ENCODE results near the gene TIMM13.
A peak's percentile ranks its signal among the peaks of the same experiment; 100 is the strongest.

Gene TIMM13

GRCh38 chr19:2391118-2391725 lies 36.2 kb downstream of the TIMM13 start:
- peak; percentile 77 for DNase-seq (ENCODE audit: low read depth)
- TF ChIP-seq, protein P1, sequence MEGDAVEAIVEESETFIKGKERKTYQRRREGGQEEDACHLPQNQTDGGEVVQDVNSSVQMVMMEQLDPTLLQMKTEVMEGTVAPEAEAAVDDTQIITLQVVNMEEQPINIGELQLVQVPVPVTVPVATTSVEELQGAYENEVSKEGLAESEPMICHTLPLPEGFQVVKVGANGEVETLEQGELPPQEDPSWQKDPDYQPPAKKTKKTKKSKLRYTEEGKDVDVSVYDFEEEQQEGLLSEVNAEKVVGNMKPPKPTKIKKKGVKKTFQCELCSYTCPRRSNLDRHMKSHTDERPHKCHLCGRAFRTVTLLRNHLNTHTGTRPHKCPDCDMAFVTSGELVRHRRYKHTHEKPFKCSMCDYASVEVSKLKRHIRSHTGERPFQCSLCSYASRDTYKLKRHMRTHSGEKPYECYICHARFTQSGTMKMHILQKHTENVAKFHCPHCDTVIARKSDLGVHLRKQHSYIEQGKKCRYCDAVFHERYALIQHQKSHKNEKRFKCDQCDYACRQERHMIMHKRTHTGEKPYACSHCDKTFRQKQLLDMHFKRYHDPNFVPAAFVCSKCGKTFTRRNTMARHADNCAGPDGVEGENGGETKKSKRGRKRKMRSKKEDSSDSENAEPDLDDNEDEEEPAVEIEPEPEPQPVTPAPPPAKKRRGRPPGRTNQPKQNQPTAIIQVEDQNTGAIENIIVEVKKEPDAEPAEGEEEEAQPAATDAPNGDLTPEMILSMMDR (IDR thresholded peaks at IDR 0.05; ENCODE audit: insufficient read depth, low read depth, low read length, missing control alignments): peak; percentile 79
- no peak overlapping the region for H3K4me3 ChIP-seq (ENCODE audit: low read length)

DNA sequence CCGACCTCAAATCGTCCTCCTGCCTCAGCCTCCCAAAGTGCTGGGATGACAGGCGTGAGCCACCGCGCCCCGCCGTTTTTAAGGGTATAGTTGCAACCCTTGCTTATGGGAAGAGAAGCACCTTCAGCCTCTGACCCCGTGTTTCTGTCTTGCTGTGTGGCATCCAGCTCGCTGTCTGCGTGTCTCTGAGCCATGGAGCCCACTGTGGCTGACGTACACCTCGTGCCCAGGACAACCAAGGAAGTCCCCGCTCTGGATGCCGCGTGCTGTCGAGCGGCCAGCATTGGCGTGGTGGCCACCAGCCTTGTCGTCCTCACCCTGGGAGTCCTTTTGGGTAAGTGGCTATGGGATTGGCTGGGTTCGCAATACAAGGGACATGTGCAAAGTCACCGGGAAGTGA lies 37.8 kb downstream of the TIMM13 start:
- DNase-seq (ENCODE audit: low read depth): no peak
- TF ChIP-seq, protein P1 (IDR thresholded peaks at IDR 0.05; ENCODE audit: insufficient read depth, low read depth, low read length, missing control alignments): no peak

GRCh38 chr19:2387367-2388288 lies 39.8 kb downstream of the TIMM13 start:
- DNase-seq (ENCODE audit: low read depth): no peak
- TF ChIP-seq, protein P1 (IDR thresholded peaks at IDR 0.05; ENCODE audit: insufficient read depth, low read depth, low read length, missing control alignments): no peak

More for the DNA sequence above, 37.8 kb downstream of the TIMM13 start:
- no peak overlapping the region for H3K4me3 ChIP-seq (ENCODE audit: low read length)

GRCh38 chr19:2385053-2385721 lies 42.2 kb downstream of the TIMM13 start:
- TF ChIP-seq, protein P1 (IDR thresholded peaks at IDR 0.05; ENCODE audit: insufficient read depth, low read depth, low read length, missing control alignments): no peak
- H3K4me3 ChIP-seq (ENCODE audit: low read length): peak overlapping the region; percentile 27
- DNase-seq (ENCODE audit: low read depth): peak; percentile 87

More at GRCh38 chr19:2387367-2388288, 39.8 kb downstream of the TIMM13 start:
- no peak overlapping the region for H3K4me3 ChIP-seq (ENCODE audit: low read length)

- no peak for DNase-seq (ENCODE audit: low read depth)
- TF ChIP-seq, protein P1 (IDR thresholded peaks at IDR 0.05; ENCODE audit: insufficient read depth, low read depth, low read length, missing control alignments): no peak
- no peak overlapping the region for H3K4me3 ChIP-seq (ENCODE audit: low read length)
Observed at GRCh38 chr19:2382530-2383222, 44.7 kb downstream of the TIMM13 start.

DNA sequence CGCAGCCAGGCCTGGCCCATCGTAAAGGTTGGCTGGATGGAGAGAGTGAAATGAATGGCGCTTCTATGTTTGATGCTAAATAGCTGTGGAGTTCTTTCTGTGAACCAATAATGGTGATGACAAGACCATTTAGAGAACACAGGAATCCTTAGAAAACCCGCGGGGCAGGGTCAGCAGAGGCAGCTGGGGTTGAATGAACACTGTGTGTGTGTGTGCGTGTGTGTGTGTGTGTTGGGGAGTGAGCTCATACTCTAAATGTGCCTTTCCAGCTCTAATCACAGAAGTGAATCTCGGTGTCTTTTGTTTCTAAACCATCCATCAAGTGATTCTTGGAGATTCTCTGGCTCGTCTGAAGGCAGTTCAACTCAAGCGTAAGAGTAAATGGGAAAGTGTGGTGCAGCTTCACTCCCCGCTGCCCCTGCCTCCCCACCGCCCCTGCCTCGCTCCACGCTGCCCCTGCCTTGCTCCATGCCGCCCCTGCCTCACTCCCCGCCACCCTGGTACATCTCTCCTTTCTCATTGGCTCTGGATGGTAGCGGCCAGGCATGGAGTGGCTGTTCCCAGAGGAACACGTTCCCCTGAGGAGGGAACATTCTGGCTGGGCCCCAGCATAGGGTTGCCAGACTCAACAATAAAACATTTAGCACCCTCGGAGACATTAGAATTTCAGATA lies 46.1 kb downstream of the TIMM13 start:
- TF ChIP-seq, protein P1 (IDR thresholded peaks at IDR 0.05; ENCODE audit: insufficient read depth, low read depth, low read length, missing control alignments): no peak
- no peak overlapping the region for H3K4me3 ChIP-seq (ENCODE audit: low read length)
- no peak for DNase-seq (ENCODE audit: low read depth)

Measured in epithelial cell of esophagus (primary cell).